Effector memory CD4-positive, alpha-beta T cell (primary cell): ENCODE measurements around the gene GABPB1.

Experiments
- DNase-seq, 3 donors: peaks; one replicate each; pipeline ENCODE4 v3.0.0-alpha.2; 2020
- H3K27ac ChIP-seq: 2 replicates; pipeline ENCODE4 v1.7.0; 2013; ENCODE audit warnings: mild to moderate bottlenecking, low read length, moderate library complexity; ENCODE audit not compliant: insufficient read depth, poor library complexity, severe bottlenecking
- H3K27me3 ChIP-seq: replicated peaks from 2 replicates; pipeline ENCODE4 v1.7.0; 2013; ENCODE audit warnings: mild to moderate bottlenecking, low read length; ENCODE audit not compliant: insufficient read depth, control insufficient read depth, poor library complexity, severe bottlenecking
- H3K36me3 ChIP-seq: 2 replicates; pipeline ENCODE4 v1.7.0; 2013; ENCODE audit warnings: mild to moderate bottlenecking, low read length, moderate library complexity; ENCODE audit not compliant: control insufficient read depth, insufficient read depth
- H3K4me1 ChIP-seq: 2 replicates; pipeline ENCODE4 v1.7.0; 2013; ENCODE audit warnings: low read length, mild to moderate bottlenecking; ENCODE audit not compliant: control insufficient read depth, insufficient read depth, poor library complexity, severe bottlenecking
- H3K4me3 ChIP-seq: 2 replicates; pipeline ENCODE4 v1.7.0; 2013; ENCODE audit warnings: low read length, low read depth, mild to moderate bottlenecking; ENCODE audit not compliant: insufficient read depth, poor library complexity, severe bottlenecking
- H3K9me3 ChIP-seq: 2 replicates; pipeline ENCODE4 v1.7.0; 2013; ENCODE audit warnings: mild to moderate bottlenecking, low read length, moderate library complexity; ENCODE audit not compliant: control insufficient read depth

The GABPB1 gene

GRCh38 chr15:50289749-50290148 lies 65.2 kb downstream of the GABPB1 start:
- Histone ChIP-seq H3K27ac (no peak overlapping the region), H3K4me1 (no peaks in the 10 kb centered on the region), H3K9me3 (no peaks in the 10 kb centered on the region), H3K4me3 (no peak overlapping the region), H3K36me3 (peaks cover 25% of the 10 kb centered on the region), H3K27me3 (no peaks in the 10 kb centered on the region)
- no peak for DNase-seq

DNA sequence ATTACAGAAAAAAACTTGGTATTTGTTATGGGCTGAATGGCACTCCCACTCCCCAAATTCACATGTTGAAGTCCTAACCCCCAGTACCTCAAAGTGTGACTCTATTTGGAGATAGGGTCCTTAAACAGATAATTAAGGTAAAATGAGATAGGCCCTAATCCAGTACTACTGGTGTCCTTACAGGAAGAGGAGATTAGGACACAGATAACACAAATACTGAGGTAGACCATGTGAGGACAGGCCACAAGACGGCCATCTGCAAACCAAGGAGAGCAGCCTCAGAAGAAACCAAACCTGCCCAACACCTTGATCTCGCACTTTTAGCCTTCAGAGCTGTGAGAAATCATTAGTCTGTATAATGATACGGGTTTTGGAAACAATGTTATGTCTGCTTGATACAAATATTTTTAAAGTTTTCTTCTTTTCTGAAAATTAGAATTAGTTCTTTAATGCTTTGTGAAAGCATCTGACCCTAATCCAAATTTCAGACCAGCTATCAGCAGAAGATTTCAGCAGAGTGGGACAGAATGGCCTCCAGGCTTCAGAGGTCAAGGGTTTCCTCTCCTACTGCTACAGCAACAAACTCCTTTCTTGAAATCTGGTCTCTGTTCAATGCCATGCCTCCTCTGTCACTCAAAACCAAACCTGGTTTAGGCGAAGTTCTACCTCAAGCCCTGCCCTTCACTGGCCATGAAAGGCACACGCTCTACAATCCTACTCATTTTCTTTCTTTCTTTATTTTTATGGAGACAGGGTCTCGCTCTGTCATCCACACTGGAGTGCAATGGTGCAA lies 67.5 kb downstream of the GABPB1 start:
- Histone ChIP-seq H3K4me1 (no peaks in the 10 kb centered on the region), H3K36me3 (peaks cover 18% of the 10 kb centered on the region), H3K9me3 (no peaks in the 10 kb centered on the region), H3K4me3 (no peak overlapping the region), H3K27me3 (no peaks in the 10 kb centered on the region), H3K27ac (no peak overlapping the region)
- DNase-seq = no peak

DNA sequence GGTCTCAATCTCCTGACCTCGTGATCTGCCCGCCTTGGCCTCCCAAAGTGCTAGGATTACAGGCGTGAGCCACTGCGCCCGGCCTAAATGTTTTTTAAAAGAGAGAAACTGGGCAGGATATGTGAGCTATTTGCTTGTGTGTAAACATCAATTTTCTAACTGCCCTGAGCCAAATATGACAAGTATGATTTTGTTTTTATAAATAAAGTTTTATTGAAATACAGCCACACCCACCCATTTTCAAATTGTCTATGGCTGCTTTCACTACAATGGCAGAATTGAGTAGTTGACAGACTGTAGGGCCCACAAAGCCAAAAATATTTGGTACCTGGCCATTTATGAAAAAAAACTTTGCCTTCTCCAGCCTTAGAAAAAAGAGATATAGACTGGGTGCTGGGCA lies 73.6 kb downstream of the GABPB1 start:
- Histone ChIP-seq H3K36me3 (peaks cover 13% of the 10 kb centered on the region), H3K9me3 (no peaks in the 10 kb centered on the region), H3K27me3 (no peaks in the 10 kb centered on the region), H3K4me1 (no peaks in the 10 kb centered on the region), H3K4me3 (no peak overlapping the region), H3K27ac (no peak overlapping the region)
- no peak for DNase-seq

DNA sequence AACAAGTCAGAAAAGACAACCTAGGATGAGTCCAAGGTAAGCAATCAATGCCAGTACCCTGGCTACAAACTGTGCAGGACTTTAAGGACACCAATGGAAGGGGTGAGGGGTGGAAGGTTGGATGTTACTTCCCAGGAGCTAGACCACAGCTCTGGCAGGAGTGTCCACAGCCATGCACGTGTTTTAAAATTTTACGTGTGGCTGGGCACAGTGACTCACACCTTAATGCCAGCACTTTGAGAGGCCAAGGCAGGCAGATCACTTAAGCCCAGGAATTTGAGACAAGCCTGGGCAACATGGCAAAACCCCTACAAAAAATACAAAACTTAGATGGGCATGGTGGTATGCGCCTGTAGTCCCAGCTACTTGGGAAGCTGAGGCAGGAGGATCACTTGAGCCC lies 74.7 kb downstream of the GABPB1 start:
- no peak for DNase-seq
- Histone ChIP-seq H3K9me3 (no peaks in the 10 kb centered on the region), H3K36me3 (peaks cover 7% of the 10 kb centered on the region), H3K4me3 (no peak overlapping the region), H3K27ac (no peak overlapping the region), H3K4me1 (no peaks in the 10 kb centered on the region), H3K27me3 (no peaks in the 10 kb centered on the region)

DNA sequence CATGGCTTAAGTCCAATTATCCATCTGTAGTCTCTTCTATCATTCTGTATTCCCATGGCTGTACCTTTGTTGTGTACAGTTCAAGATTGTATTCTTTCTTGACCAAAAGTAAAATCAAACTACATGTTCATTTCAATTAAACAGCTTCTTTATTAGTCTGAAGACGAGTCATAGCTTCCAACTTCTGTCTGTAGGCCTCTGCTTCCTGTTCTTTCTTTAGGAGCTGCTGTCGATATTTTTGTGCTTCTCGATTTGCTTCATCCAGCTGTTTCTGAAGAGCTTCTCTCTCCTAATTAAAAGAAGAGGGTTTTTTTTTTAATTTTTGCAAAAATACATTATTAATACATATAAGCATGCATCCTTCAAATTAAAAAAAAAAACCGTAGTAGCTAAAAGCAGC lies 76.5 kb downstream of the GABPB1 start:
- H3K9me3 ChIP-seq = no peaks in the 10 kb centered on the region
- DNase-seq = no peak
- no peak overlapping the region for H3K4me3 ChIP-seq
- H3K36me3 ChIP-seq = peaks cover 7% of the 10 kb centered on the region
- H3K27me3 ChIP-seq = no peaks in the 10 kb centered on the region
- H3K4me1 ChIP-seq = no peaks in the 10 kb centered on the region
- H3K27ac ChIP-seq = no peak overlapping the region

- Histone ChIP-seq H3K27ac (no peak overlapping the region), H3K4me3 (no peak overlapping the region), H3K36me3 (peaks cover 7% of the 10 kb centered on the region), H3K9me3 (no peaks in the 10 kb centered on the region), H3K27me3 (no peaks in the 10 kb centered on the region), H3K4me1 (no peaks in the 10 kb centered on the region)
- DNase-seq = no peak
Observed at GRCh38 chr15:50277370-50277769, 77.6 kb downstream of the GABPB1 start.

DNA sequence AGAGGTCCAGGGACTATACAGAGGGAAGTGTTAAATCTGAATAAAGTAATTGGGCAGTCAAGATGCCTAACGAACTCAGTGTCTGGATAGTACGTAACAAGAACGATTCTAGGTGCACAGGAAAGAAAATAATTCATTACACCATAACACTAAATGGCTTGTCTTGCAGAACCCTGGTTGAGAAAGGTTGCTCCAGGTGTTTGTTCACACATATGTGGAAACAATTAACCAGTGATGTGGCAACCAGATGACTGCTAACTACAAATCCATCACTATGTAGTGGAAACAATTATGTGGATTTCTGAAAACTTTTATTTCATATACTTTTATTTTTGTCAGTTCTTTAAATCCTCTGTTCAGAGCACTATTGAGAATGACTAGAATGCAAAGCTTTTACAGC lies 79.1 kb downstream of the GABPB1 start:
- DNase-seq = no peak
- Histone ChIP-seq H3K27ac (no peak overlapping the region), H3K27me3 (no peaks in the 10 kb centered on the region)

DNA sequence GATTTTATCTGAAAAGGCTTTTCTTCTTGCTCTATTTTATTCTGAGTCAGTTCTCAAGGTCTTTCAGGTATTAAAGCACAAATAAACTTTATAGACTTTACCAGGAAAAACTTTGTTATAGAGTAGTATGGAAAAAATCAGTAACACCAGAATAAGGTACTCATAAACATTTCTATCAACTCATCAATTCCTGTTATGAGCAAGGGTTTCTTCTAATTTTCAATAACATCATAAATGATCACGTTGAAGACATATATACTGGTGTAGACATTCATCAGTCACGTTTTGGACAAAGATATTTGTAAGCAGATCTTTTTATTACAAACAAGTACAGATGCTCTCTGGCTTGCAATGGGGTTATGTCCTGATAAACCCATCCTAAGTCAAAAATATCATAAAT lies 79.9 kb downstream of the GABPB1 start:
- Histone ChIP-seq H3K9me3 (no peaks in the 10 kb centered on the region), H3K4me3 (no peak overlapping the region), H3K4me1 (no peaks in the 10 kb centered on the region), H3K27ac (no peak overlapping the region), H3K36me3 (peaks cover 6% of the 10 kb centered on the region), H3K27me3 (no peaks in the 10 kb centered on the region)
- no peak for DNase-seq

More for the DNA sequence above, 79.1 kb downstream of the GABPB1 start:
- H3K4me3 ChIP-seq = no peak overlapping the region
- H3K9me3 ChIP-seq = no peaks in the 10 kb centered on the region
- H3K4me1 ChIP-seq = no peaks in the 10 kb centered on the region
- peaks cover 7% of the 10 kb centered on the region for H3K36me3 ChIP-seq

DNA sequence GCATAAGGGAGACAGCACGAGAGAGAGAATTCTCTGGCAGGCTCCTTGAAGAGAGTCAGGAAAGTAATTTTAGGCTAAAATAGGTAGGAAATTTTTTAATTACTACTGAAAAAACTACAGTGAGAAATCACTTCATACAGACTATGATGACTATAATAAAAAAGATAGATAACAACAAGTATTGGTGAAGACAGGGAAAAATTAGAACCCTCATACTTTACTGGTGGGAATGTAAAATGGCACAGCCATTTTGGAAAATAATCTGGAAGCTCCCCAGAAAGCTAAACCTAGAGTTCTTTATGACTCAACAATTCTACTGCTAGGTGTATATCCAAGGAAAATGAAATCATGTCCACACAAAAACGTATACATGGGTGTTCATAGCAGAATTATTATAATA lies 87.4 kb downstream of the GABPB1 start:
- Histone ChIP-seq H3K4me3 (no peak overlapping the region), H3K27me3 (no peaks in the 10 kb centered on the region), H3K9me3 (no peaks in the 10 kb centered on the region), H3K27ac (no peak overlapping the region), H3K36me3 (no peaks in the 10 kb centered on the region), H3K4me1 (peaks cover 6% of the 10 kb centered on the region)
- DNase-seq = no peak

GRCh38 chr15:50265620-50266019 lies 89.4 kb downstream of the GABPB1 start, which contains the start of gene HDC:
TSS of gene HDC (minus strand) at chr15:50265726. CDS start at chr15:50265623, 103 bp downstream.
- Histone ChIP-seq H3K4me1 (peaks cover 8% of the 10 kb centered on the region), H3K27me3 (no peaks in the 10 kb centered on the region), H3K4me3 (no peak within 1 kb of the TSS), H3K36me3 (no peaks in the 10 kb centered on the region), H3K27ac (no peak within 1 kb of the TSS), H3K9me3 (no peaks in the 10 kb centered on the region)
- no peak for DNase-seq
